GM19023 (cell line): ENCODE data around the gene SYT6.

ENCODE experiments used
- ATAC-seq: cut with Tn5 transposase; IDR thresholded peaks from one replicate; pipeline ENCODE4 v1.9.1; 2021; ENCODE audit warnings: mild to moderate bottlenecking, moderate library complexity; ENCODE audit not compliant: unreplicated experiment

Gene SYT6

DNA sequence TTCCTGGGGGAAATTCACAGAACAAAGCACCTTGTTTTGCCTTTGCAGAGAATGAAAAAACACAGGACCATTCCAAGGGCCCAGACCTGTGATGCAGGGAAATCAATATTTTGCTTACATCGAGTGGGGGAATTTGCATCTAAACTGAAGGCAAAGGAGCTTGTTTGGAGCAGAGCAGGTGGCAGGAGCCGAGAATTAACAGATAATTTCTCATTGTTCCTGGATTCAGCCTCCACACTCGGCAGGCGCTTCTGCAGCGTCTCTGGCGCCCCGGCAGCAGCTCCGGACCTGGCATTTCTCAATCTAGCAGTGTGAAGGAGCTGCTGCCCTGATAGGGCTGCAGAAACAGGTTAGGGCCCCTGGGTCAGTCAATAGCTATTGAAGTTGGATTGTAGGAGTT lies 2.0 kb upstream of the SYT6 start:
- ATAC-seq: no peak

- ATAC-seq: no peak
Observed at GRCh38 chr1:114154963-114155322, 1.3 kb upstream of the SYT6 start.

DNA sequence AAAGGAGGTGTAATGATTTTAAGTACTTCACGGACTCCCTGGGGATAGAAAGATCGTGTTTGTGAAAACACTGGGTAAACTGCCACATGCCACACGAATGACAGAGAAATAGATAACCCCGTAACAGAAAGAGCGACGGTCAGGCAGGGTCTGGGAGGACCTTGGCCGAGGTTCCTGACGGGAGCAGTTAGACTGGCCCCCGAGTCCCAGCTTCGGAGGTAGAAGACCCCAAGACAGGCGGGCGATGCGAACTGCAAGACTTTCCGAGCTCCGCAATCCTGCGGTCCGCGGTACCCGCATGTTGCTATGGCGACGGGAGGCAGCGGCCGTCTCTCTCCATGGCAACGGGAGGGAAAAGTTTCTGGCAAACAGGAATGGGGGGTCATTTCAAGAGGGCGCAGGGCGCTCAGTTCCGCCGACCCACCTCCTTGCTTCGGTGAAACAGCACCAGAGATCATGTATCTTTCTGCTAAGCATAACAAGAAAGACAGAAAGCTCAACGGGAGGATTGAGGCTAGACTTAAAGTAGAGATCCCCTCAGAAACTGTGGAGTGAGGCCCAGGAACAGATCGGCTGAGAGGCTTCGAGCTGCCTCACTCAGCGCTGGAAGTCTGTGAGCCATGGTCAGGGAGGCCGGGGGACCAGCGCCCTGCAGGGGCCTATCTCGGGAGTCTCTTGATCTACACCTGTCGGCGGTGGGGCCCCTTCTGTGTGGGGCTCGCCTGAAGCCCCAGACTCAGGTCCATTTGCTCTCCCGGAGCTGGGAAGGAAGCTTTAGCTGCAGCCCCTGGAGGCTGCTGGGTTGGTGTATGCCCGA lies 685 bp upstream of the SYT6 start:
- ATAC-seq: no peak

DNA sequence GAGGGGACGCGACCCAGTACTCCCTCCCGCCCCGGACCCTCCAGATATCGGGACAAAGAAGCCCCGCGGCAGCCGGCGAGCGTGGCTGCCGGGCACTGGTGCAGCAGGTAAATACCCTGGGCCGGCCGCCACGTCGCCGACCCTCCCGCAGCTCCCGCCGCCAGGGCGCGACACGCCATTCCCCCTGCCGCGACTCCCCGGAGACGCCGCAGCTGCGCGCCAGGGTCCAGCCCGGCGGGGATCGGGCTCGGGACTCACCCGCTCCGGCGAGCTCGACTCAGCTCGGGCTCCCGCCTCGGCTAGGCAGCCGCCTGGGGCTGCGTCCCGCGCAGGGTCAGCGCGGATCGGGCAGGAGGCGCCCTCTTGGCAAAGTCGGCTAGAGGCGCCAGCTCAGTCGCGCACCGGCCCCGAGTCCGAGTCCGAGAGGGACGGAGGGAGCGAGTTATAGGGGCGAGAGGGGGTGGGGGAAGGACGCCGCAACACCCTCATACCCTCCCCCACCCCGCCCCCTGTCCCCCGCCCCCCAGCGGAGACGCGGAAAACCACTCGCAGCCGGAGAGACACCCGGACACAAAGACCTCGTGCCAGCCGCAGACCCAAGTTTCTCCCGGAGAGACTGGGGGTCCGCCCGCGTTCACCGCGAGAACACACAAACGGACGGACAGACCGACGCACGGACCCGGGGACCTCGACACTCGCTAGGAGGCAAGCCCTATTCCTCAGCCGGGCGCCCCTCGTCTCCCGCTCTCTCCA lies 985 bp downstream of the SYT6 start:
- ATAC-seq: no peak

- no peak for ATAC-seq
Observed at GRCh38 chr1:114152089-114152507, 1.6 kb downstream of the SYT6 start.

DNA sequence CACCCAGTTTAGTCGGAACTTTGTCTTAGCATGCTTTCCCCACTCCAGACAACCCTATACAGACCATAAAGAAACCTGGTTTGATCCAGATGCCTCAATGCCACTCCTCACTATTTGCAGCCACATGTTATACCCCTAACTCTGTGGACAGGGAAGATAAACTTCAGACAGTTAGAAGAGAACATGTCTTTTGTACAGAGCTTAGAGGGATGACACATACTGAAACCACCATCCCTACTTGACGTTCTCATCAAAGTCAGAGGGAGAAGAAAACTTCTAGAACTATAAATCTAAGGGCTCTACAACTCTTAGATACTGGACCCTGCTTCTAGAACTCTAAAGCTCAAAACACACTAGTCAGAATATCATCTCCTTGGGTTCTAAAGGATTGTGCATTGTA lies 3.7 kb downstream of the SYT6 start:
- no peak for ATAC-seq

DNA sequence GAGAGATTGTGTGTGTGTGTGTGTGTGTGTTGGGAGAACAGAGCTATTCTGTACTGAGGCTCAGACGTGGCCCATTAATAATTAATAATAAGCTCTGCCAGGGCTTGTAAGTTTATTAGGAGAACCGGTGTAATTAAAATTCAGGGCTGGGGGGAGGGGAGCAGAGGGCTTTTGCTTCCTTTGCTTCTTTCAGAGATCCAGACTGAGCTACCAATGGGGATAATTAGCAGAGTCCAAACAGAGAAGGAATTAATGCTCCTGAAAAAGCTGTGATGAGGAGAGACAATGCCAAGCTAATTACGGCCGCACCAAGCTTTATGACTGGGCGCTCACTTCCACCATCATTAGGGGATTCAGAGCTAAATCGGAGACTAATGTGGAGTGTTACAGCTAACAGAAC lies 4.5 kb downstream of the SYT6 start:
- ATAC-seq: no peak

DNA sequence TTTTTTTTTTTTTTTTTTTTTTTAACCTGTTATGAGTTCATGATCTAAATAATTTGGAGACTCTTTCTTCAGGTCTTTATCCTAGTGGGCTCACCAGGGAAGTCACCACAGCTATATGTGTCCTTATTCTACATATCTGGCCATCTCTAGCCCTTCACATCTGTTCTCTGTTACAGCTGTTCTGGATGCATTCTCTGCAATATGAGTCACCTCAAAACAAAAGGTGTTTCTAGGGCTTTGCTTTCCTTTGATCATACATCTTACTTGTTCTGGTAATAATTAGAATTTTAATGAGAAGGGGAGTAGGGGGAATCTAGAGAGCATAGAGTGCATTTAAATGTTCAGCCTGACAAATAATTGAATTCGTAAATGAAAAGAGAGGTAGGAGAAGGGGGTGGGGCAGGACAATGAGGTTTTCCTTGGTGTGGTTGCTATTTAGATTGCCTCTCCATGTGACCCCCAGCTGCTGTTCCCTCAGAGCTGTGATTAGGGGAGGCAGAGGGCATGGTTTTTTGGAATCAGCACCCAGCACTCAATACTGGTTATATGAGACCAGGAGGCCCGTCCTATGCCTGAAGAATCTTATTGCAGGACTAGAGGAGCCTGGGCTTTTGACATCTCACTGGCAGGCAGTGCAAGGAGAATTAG lies 8.0 kb downstream of the SYT6 start:
- ATAC-seq: no peak

GRCh38 chr1:114144016-114144415 lies 9.7 kb downstream of the SYT6 start:
- no peak for ATAC-seq

- no peak for ATAC-seq
Observed at GRCh38 chr1:114139540-114139939, 14.1 kb downstream of the SYT6 start.

GRCh38 chr1:114137497-114137896 lies 16.2 kb downstream of the SYT6 start:
- ATAC-seq: no peak

GRCh38 chr1:114135786-114136185 lies 17.9 kb downstream of the SYT6 start:
- ATAC-seq: no peak

GRCh38 chr1:114134518-114134917 lies 19.2 kb downstream of the SYT6 start:
- no peak for ATAC-seq

- ATAC-seq: no peak
Observed at GRCh38 chr1:114133129-114133528, 20.5 kb downstream of the SYT6 start.

GRCh38 chr1:114131526-114132220 lies 22.0 kb downstream of the SYT6 start:
- ATAC-seq: no peak

GRCh38 chr1:114130846-114131525 lies 22.7 kb downstream of the SYT6 start:
- no peak for ATAC-seq

DNA sequence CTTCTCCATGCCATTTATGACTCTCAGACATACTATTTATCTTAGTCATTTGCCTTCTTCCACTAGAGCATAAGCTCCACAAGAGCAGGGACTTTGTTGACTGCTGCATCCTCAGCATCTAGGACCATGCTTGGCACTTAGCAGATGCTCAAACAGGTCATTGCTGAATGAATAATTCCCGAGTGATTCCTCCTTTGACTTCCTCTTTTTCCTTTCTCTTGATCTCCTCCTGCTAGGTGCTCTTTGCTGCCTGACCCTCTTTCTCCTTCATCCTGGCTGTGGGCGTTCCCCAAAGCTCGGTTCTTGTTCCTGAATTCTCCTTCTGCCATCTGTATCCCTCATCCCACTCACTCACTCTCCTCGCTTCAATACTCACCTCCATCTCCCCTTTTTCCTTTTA lies 23.5 kb downstream of the SYT6 start:
- ATAC-seq: no peak

DNA sequence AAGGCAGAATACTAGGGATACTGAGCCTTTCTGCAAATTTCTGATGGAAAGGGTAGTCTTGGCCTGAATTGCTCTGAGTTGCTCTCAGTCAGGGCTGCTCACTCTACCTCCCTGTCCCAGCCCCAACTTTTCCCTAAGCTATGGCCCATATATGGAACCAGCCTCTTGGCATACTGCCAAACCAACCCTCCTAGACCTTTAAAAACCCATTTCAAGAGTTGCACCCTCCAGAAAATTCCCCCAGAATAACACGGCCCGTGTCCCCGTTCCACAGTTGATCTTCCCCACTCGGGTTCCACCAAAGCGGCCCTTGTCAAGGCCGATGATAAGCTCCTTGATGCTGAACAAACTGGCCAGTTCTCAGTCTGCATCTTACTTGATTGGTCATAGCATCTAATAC lies 25.4 kb downstream of the SYT6 start:
- ATAC-seq: no peak

- no peak for ATAC-seq
Observed at GRCh38 chr1:114126261-114127095, 27.2 kb downstream of the SYT6 start.

DNA sequence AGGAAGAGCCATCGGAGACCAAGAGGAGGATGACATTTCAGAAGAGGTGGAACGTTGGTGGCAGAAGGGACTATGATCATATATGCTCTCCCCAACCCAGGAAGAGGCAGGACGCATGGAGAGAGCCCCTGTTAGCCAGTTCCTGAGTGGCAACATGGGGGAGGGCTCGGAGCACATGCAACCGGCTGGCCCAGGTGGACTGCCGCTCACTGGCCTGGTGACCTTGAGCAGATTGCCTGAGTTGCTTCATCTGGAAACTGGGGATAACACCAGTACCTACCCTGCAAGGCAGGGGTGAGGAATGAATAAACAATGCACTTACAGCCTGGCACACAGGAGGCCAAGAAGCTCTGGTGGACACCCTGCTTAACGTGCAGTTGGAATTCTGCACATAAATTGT lies 29.0 kb downstream of the SYT6 start:
- ATAC-seq: no peak
